ENCODE measurements around the gene DPYD.

DNA sequence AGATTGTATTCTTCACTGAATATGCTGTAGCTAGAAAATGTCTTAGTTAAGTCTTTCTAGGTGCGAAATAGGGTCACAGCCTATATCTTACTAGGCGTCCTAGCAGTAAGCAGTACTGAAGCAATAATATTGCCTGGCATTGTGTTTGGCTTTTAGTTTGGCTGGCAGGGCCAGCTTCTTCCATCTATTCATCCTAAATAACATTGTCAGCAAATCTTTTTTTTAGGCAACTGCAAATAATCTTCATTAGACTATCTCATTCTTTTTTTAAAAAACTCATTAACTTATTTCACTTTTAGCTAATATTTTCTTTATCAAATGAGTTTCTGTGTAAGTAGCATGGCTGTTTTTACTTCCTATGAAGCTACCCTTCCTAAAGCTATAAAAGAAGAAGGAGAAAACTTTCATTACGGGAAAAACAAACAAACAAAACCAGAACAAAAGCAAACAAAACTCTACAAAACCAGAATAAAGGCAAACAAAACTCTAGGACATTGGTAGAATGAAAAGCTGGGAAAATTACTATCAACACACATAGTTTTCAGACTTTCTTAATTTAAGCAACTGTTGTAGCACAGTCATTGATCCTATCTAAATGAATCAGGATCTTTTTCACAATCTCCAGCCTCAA, 506.0 kb downstream of the DPYD start:
- TF ChIP-seq, protein P1, sequence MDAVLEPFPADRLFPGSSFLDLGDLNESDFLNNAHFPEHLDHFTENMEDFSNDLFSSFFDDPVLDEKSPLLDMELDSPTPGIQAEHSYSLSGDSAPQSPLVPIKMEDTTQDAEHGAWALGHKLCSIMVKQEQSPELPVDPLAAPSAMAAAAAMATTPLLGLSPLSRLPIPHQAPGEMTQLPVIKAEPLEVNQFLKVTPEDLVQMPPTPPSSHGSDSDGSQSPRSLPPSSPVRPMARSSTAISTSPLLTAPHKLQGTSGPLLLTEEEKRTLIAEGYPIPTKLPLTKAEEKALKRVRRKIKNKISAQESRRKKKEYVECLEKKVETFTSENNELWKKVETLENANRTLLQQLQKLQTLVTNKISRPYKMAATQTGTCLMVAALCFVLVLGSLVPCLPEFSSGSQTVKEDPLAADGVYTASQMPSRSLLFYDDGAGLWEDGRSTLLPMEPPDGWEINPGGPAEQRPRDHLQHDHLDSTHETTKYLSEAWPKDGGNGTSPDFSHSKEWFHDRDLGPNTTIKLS (IDR thresholded peaks at IDR 0.05; ENCODE audit: borderline replicate concordance, low read depth), result no peak
- no peak for TF ChIP-seq EZH2 (IDR thresholded peaks at IDR 0.05; ENCODE audit: borderline replicate concordance, low read depth, low read length)
- TF ChIP-seq TCF7 (IDR thresholded peaks at IDR 0.05; ENCODE audit: borderline replicate concordance), result no peak
- TF ChIP-seq JUNB (CRISPR knock-in tag; conservative IDR thresholded peaks at IDR 0.05), result no peak
- no peak for TF ChIP-seq CEBPB (tag; IDR thresholded peaks at IDR 0.05)
- TF ChIP-seq, protein P2, sequence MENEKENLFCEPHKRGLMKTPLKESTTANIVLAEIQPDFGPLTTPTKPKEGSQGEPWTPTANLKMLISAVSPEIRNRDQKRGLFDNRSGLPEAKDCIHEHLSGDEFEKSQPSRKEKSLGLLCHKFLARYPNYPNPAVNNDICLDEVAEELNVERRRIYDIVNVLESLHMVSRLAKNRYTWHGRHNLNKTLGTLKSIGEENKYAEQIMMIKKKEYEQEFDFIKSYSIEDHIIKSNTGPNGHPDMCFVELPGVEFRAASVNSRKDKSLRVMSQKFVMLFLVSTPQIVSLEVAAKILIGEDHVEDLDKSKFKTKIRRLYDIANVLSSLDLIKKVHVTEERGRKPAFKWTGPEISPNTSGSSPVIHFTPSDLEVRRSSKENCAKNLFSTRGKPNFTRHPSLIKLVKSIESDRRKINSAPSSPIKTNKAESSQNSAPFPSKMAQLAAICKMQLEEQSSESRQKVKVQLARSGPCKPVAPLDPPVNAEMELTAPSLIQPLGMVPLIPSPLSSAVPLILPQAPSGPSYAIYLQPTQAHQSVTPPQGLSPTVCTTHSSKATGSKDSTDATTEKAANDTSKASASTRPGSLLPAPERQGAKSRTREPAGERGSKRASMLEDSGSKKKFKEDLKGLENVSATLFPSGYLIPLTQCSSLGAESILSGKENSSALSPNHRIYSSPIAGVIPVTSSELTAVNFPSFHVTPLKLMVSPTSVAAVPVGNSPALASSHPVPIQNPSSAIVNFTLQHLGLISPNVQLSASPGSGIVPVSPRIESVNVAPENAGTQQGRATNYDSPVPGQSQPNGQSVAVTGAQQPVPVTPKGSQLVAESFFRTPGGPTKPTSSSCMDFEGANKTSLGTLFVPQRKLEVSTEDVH (IDR thresholded peaks at IDR 0.05; ENCODE audit: low read depth, partially characterized antibody), result no peak
- no peak for TF ChIP-seq FOS (IDR thresholded peaks at IDR 0.05; ENCODE audit: extremely low read depth, insufficient read length)
- TF ChIP-seq, protein P3, sequence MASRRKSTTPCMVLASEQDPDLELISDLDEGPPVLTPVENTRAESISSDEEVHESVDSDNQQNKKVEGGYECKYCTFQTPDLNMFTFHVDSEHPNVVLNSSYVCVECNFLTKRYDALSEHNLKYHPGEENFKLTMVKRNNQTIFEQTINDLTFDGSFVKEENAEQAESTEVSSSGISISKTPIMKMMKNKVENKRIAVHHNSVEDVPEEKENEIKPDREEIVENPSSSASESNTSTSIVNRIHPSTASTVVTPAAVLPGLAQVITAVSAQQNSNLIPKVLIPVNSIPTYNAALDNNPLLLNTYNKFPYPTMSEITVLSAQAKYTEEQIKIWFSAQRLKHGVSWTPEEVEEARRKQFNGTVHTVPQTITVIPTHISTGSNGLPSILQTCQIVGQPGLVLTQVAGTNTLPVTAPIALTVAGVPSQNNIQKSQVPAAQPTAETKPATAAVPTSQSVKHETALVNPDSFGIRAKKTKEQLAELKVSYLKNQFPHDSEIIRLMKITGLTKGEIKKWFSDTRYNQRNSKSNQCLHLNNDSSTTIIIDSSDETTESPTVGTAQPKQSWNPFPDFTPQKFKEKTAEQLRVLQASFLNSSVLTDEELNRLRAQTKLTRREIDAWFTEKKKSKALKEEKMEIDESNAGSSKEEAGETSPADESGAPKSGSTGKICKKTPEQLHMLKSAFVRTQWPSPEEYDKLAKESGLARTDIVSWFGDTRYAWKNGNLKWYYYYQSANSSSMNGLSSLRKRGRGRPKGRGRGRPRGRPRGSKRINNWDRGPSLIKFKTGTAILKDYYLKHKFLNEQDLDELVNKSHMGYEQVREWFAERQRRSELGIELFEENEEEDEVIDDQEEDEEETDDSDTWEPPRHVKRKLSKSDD (conservative IDR thresholded peaks at IDR 0.05; ENCODE audit: low read length), result no peak
